DOHH2 (cell line): ENCODE measurements around the gene SRGAP3.
"Not testable (repeated sequence)": the region's sequence is repeated elsewhere in the genome, so short reads cannot be mapped to it uniquely, and the experiment has no call there.

Experiments used
- H3F3A ChIP-seq: fragments of 200-600 bp; sonication (generic), shearing (Covaris generic); 2 replicates; pipeline ENCODE4 v1.6.0; 2016; ENCODE audit warnings: antibody characterized with exemption, mild to moderate bottlenecking; ENCODE audit not compliant: control insufficient read depth, insufficient read depth
- H3K27ac ChIP-seq: fragments of 200-600 bp; sonication (generic); 2 replicates; pipeline ENCODE4 v1.5.1; 2014; ENCODE audit warnings: low read depth, mild to moderate bottlenecking, low read length, moderate library complexity
- H3K27me3 ChIP-seq: fragments of 200-600 bp; sonication (generic); 2 replicates; pipeline ENCODE4 v1.6.1; 2014; ENCODE audit warnings: mild to moderate bottlenecking, low read length, mixed read lengths; ENCODE audit not compliant: control insufficient read depth
- H3K36me3 ChIP-seq: fragments of 200-600 bp; sonication (generic); 2 replicates; pipeline ENCODE4 v1.6.1; 2014; ENCODE audit warnings: mild to moderate bottlenecking, low read length, moderate library complexity, mixed read lengths; ENCODE audit not compliant: control insufficient read depth
- H3K4me1 ChIP-seq: fragments of 200-600 bp; sonication (generic); 2 replicates; pipeline ENCODE4 v1.6.1; 2014; ENCODE audit warnings: mild to moderate bottlenecking, low read length, mixed read lengths; ENCODE audit not compliant: control insufficient read depth
- H3K4me2 ChIP-seq: fragments of 200-600 bp; sonication (generic); 2 replicates; pipeline ENCODE4 v1.6.0; 2014; ENCODE audit warnings: mild to moderate bottlenecking, low read length, moderate library complexity
- H3K4me3 ChIP-seq: fragments of 200-600 bp; sonication (generic); 2 replicates; pipeline ENCODE4 v1.5.1; 2014; ENCODE audit warnings: mild to moderate bottlenecking, low read length, mixed read lengths
- H3K79me2 ChIP-seq: fragments of 200-600 bp; sonication (generic); 2 replicates; pipeline ENCODE4 v1.6.1; 2014; ENCODE audit warnings: mild to moderate bottlenecking, low read length, mixed read lengths; ENCODE audit not compliant: control insufficient read depth
- H3K9me2 ChIP-seq: fragments of 200-600 bp; sonication (generic); replicated peaks from 2 replicates; pipeline ENCODE4 v1.6.1; 2014; ENCODE audit warnings: mild to moderate bottlenecking, low read length, mixed read lengths; ENCODE audit not compliant: control insufficient read depth
- H3K9me3 ChIP-seq: fragments of 200-600 bp; sonication (generic); 2 replicates; pipeline ENCODE4 v1.6.1; 2014; ENCODE audit warnings: antibody characterized with exemption, low read length, mixed read lengths; ENCODE audit not compliant: control insufficient read depth, insufficient read depth
- H4K20me1 ChIP-seq: fragments of 200-600 bp; sonication (generic); 2 replicates; pipeline ENCODE4 v1.6.0; 2014; ENCODE audit warnings: low read depth, mild to moderate bottlenecking, antibody characterized with exemption, low read length, moderate library complexity; ENCODE audit not compliant: control insufficient read depth, insufficient read depth
- EZH2phosphoT487 ChIP-seq: fragments of 200-600 bp; sonication (generic); IDR thresholded peaks from 2 replicates; pipeline ENCODE4 v1.6.1; 2017; ENCODE audit warnings: borderline replicate concordance, mild to moderate bottlenecking, antibody characterized with exemption, low read length, moderate library complexity, mixed read lengths
- TF ChIP-seq, protein P1 (sequence below): fragments of 200-600 bp; sonication (generic); IDR thresholded peaks from one replicate; pipeline ENCODE4 v1.5.1; 2014; ENCODE audit warnings: antibody characterized with exemption, mild to moderate bottlenecking, low read depth, low read length; ENCODE audit not compliant: poor library complexity, severe bottlenecking

The SRGAP3 gene

GRCh38 chr3:9291821-9292410, 42.5 kb upstream of the SRGAP3 start:
- Histone ChIP-seq H3K27me3 (0 out of 2 replicates have a peak, but pooled peaks cover 3% of the 10 kb centered on the region), H3K9me2 (no peaks in the 10 kb centered on the region), H3K9me3 (no peaks in the 10 kb centered on the region), H3K27ac (no peak overlapping the region), H3K4me3 (no peak overlapping the region), H3F3A (no peaks in the 10 kb centered on the region), H3K4me1 (no peaks in the 10 kb centered on the region), H3K79me2 (no peaks in the 10 kb centered on the region), H3K36me3 (no peaks in the 10 kb centered on the region), H4K20me1 (no peaks in the 10 kb centered on the region), H3K4me2 (no peak overlapping the region)
- TF ChIP-seq, protein P1, sequence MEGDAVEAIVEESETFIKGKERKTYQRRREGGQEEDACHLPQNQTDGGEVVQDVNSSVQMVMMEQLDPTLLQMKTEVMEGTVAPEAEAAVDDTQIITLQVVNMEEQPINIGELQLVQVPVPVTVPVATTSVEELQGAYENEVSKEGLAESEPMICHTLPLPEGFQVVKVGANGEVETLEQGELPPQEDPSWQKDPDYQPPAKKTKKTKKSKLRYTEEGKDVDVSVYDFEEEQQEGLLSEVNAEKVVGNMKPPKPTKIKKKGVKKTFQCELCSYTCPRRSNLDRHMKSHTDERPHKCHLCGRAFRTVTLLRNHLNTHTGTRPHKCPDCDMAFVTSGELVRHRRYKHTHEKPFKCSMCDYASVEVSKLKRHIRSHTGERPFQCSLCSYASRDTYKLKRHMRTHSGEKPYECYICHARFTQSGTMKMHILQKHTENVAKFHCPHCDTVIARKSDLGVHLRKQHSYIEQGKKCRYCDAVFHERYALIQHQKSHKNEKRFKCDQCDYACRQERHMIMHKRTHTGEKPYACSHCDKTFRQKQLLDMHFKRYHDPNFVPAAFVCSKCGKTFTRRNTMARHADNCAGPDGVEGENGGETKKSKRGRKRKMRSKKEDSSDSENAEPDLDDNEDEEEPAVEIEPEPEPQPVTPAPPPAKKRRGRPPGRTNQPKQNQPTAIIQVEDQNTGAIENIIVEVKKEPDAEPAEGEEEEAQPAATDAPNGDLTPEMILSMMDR, result no peak

DNA sequence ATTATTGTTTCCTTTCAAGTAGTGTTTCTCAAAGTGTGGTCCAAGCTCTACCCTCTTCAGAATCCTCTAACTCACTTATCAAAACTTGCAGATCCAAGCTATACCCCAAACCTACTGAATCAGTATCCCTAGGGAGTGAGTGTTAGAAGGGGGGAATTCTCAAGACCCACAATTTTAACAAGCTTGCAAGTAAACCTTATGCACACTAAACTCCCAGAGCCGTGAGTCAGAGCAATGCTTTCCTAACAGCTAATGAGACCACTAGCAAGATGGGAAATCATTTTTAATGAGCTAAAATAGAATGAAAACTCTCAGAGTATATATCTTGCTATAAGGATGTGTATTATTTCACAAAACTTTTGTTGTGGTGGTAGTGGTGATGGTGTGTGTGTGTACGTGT, 41.1 kb upstream of the SRGAP3 start:
- Histone ChIP-seq H3K4me3 (no peak overlapping the region), H3K79me2 (no peaks in the 10 kb centered on the region), H3K9me2 (no peaks in the 10 kb centered on the region), H3F3A (no peaks in the 10 kb centered on the region), H3K4me1 (no peaks in the 10 kb centered on the region), H3K27me3 (0 out of 2 replicates have a peak, but pooled peaks cover 3% of the 10 kb centered on the region), H3K27ac (no peak overlapping the region), H3K36me3 (no peaks in the 10 kb centered on the region), H3K9me3 (no peaks in the 10 kb centered on the region), H4K20me1 (no peaks in the 10 kb centered on the region), H3K4me2 (no peak overlapping the region)
- TF ChIP-seq EZH2phosphoT487, result no peak
- TF ChIP-seq, protein P1, result no peak

DNA sequence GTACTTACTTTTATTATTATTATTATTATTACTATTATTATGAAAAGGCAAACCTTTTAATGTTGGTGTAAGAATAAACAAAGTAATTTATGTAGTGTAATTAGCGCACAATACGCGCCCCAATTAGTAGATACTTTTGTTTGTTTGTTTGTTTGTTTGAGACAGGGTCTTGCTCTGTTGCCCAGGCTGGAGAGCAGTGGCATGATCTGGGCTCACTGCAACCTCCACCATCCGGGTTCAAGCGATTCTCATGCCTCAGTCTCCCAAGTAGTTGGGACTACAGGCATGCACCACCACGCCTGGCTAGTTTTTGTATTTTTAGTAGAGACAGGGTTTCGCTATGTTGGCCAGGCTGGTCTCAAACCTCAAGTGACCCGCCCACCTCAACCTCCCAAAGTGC, 32.1 kb upstream of the SRGAP3 start:
- not testable (repeated sequence) for H3K9me2 ChIP-seq, H3K4me2 ChIP-seq, H4K20me1 ChIP-seq, H3K9me3 ChIP-seq, H3K4me1 ChIP-seq, H3F3A ChIP-seq, H3K27me3 ChIP-seq, H3K36me3 ChIP-seq, H3K79me2 ChIP-seq, H3K4me3 ChIP-seq, H3K27ac ChIP-seq

DNA sequence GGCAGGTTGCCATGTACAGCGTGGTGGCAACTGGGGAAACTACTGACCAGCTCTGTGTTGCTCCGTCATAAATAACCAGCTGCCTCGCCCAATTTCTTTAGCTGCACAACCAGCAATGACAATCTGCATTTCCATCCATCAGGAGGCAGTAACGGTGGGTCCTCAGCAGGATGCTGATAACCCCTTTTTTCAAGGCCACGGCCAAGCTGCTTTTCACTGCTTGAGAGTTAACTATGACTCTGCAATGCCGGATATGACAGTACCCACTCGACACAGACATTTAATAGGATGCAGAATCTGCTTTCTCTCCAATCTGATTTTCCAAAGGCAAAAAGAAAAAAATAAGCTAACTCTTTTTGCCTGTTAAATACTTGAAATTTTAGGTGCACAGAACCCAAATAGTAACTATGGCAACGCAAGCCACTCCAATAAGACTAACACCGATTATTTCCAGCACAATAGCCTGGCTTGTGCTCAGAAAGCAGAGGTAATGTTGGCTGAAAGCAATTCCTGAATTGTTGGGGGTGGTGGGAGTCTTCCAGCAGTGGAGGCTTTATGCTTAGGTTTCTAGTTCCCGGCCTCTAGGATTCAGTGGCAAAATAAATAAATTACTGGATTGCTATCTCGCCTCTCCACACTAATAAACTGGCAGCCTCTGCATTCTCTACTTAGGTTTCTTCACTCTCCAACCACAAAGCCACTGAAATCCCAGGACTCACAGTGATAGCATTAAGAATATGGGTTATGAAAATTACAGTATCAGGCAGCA, 31.2 kb upstream of the SRGAP3 start:
- H3K27ac ChIP-seq, result no peak overlapping the region
- no peaks in the 10 kb centered on the region for H3K9me3 ChIP-seq
- no peaks in the 10 kb centered on the region for H3K79me2 ChIP-seq

More for the DNA sequence above, 31.2 kb upstream of the SRGAP3 start:
- Histone ChIP-seq H3K9me2 (no peaks in the 10 kb centered on the region), H3K27me3 (no peaks in the 10 kb centered on the region; the same call in 1 of the 2 replicates), H3K36me3 (no peaks in the 10 kb centered on the region), H3K4me3 (no peak overlapping the region), H3F3A (no peaks in the 10 kb centered on the region), H3K4me1 (no peaks in the 10 kb centered on the region), H4K20me1 (no peaks in the 10 kb centered on the region), H3K4me2 (no peak overlapping the region)
- no peak for TF ChIP-seq EZH2phosphoT487
- TF ChIP-seq, protein P1, result no peak
